Measurements from ENCODE around the gene RNF151. TPM values are rescaled to one million over a fixed set of nuclear protein-coding genes. Genes with fewer than 3 reads are reported as not detected.

The RNF151 gene
- total and polyA plus RNA-seq, 2 of the 13 experiments (the other 11 are each of a cell fraction or from before 2014, with no cell fraction given), result not detected

DNA sequence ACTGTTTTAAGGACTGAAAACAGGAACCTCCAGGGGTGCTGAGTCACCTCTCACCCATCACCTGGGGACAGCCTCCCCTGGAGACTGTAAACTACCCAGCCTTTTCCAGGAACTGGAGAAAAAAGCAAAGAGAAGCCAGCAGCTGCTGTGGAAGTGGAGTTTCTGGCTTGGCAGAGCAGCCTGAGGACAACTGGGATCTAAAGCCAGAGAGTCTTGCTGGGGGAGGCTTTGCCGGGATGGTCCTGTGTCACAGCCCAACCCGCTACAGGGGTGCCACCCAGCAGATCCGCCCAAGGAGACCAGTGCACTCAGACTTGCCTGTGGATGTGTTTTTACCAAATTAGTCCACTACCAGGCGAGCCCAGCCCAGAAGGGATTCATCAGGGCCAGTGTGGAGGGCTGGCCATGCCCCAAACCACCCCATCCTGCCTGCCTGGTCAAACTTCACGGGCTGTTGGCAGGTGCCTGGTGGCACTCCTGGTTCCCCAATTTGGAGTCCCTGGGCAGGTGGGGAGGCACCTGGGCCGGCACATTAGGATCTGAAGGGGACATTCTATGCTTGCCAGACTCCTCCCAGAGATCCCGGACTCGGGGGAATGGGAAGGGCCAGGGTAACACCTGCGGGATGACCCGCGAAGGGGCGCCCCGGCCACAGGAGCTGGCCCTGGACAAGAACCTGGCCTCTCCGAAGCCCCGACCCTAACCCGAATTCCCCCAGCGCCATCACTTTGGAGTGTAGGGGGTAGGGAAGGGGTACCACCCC, 24.4 kb upstream of the RNF151 start (continued):
- TF ChIP-seq MED13 (CRISPR knock-in tag; IDR thresholded peaks at IDR 0.05) (no peak), NFKBIZ (CRISPR knock-in tag; IDR thresholded peaks at IDR 0.05) (no peak), TCF7L2 (IDR thresholded peaks at IDR 0.05; ENCODE audit: low read depth, low read length) (no peak), RFXAP (CRISPR knock-in tag; IDR thresholded peaks at IDR 0.05; ENCODE audit: borderline replicate concordance) (no peak), SETDB1 (CRISPR knock-in tag; IDR thresholded peaks at IDR 0.05; ENCODE audit: borderline replicate concordance) (no peak), ZNF674 (CRISPR knock-in tag; IDR thresholded peaks at IDR 0.05; ENCODE audit: low read depth) (no peak), ZSCAN9 (CRISPR knock-in tag; IDR thresholded peaks at IDR 0.05; ENCODE audit: borderline replicate concordance) (no peak), SALL1 (CRISPR knock-in tag; IDR thresholded peaks at IDR 0.05) (0 out of 2 replicates have a peak, but pooled peaks have one; percentile 2), SRF (IDR thresholded peaks at IDR 0.05; ENCODE audit: low read depth, low read length) (no peak), FOXM1 (CRISPR knock-in tag; IDR thresholded peaks at IDR 0.05) (no peak), ZFP82 (CRISPR knock-in tag; IDR thresholded peaks at IDR 0.05; ENCODE audit: borderline replicate concordance) (no peak), AGO2 (optimal IDR thresholded peaks at IDR 0.05; ENCODE audit: low read depth, low read length) (peak; percentile 69), HOXA3 (CRISPR knock-in tag; IDR thresholded peaks at IDR 0.05) (no peak), SALL2 (CRISPR knock-in tag; IDR thresholded peaks at IDR 0.05) (no peak), GATAD1 (CRISPR knock-in tag; IDR thresholded peaks at IDR 0.05) (no peak), KLF12 (CRISPR knock-in tag; IDR thresholded peaks at IDR 0.05; ENCODE audit: borderline replicate concordance) (no peak), REL (CRISPR knock-in tag; conservative IDR thresholded peaks at IDR 0.05) (0 out of 2 replicates have a peak, but pooled peaks have one; percentile 19)
- TF ChIP-seq, protein P1, sequence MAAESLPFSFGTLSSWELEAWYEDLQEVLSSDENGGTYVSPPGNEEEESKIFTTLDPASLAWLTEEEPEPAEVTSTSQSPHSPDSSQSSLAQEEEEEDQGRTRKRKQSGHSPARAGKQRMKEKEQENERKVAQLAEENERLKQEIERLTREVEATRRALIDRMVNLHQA (CRISPR knock-in tag; IDR thresholded peaks at IDR 0.05), result no peak
- TF ChIP-seq, protein P2, sequence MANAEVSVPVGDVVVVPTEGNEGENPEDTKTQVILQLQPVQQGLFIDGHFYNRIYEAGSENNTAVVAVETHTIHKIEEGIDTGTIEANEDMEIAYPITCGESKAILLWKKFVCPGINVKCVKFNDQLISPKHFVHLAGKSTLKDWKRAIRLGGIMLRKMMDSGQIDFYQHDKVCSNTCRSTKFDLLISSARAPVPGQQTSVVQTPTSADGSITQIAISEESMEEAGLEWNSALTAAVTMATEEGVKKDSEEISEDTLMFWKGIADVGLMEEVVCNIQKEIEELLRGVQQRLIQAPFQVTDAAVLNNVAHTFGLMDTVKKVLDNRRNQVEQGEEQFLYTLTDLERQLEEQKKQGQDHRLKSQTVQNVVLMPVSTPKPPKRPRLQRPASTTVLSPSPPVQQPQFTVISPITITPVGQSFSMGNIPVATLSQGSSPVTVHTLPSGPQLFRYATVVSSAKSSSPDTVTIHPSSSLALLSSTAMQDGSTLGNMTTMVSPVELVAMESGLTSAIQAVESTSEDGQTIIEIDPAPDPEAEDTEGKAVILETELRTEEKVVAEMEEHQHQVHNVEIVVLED (CRISPR knock-in tag; IDR thresholded peaks at IDR 0.05; ENCODE audit: borderline replicate concordance), result no peak
- TF ChIP-seq, protein P3, sequence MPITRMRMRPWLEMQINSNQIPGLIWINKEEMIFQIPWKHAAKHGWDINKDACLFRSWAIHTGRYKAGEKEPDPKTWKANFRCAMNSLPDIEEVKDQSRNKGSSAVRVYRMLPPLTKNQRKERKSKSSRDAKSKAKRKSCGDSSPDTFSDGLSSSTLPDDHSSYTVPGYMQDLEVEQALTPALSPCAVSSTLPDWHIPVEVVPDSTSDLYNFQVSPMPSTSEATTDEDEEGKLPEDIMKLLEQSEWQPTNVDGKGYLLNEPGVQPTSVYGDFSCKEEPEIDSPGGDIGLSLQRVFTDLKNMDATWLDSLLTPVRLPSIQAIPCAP (CRISPR knock-in tag; IDR thresholded peaks at IDR 0.05; ENCODE audit: low read depth), result no peak
- TF ChIP-seq, protein P4, sequence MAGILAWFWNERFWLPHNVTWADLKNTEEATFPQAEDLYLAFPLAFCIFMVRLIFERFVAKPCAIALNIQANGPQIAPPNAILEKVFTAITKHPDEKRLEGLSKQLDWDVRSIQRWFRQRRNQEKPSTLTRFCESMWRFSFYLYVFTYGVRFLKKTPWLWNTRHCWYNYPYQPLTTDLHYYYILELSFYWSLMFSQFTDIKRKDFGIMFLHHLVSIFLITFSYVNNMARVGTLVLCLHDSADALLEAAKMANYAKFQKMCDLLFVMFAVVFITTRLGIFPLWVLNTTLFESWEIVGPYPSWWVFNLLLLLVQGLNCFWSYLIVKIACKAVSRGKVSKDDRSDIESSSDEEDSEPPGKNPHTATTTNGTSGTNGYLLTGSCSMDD (CRISPR knock-in tag; IDR thresholded peaks at IDR 0.05), result no peak
- TF ChIP-seq, protein P5, sequence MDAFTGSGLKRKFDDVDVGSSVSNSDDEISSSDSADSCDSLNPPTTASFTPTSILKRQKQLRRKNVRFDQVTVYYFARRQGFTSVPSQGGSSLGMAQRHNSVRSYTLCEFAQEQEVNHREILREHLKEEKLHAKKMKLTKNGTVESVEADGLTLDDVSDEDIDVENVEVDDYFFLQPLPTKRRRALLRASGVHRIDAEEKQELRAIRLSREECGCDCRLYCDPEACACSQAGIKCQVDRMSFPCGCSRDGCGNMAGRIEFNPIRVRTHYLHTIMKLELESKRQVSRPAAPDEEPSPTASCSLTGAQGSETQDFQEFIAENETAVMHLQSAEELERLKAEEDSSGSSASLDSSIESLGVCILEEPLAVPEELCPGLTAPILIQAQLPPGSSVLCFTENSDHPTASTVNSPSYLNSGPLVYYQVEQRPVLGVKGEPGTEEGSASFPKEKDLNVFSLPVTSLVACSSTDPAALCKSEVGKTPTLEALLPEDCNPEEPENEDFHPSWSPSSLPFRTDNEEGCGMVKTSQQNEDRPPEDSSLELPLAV (CRISPR knock-in tag; conservative IDR thresholded peaks at IDR 0.05; ENCODE audit: low read depth), result no peak
- TF ChIP-seq, protein P6, sequence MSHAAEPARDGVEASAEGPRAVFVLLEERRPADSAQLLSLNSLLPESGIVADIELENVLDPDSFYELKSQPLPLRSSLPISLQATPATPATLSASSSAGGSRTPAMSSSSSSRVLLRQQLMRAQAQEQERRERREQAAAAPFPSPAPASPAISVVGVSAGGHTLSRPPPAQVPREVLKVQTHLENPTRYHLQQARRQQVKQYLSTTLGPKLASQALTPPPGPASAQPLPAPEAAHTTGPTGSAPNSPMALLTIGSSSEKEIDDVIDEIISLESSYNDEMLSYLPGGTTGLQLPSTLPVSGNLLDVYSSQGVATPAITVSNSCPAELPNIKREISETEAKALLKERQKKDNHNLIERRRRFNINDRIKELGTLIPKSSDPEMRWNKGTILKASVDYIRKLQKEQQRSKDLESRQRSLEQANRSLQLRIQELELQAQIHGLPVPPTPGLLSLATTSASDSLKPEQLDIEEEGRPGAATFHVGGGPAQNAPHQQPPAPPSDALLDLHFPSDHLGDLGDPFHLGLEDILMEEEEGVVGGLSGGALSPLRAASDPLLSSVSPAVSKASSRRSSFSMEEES (CRISPR knock-in tag; IDR thresholded peaks at IDR 0.05), result no peak

Measured in HepG2 (cell line).